HG03432 (cell line): Measurements from ENCODE around the gene DUS2.
"Not testable (repeated sequence)": the region's sequence is repeated elsewhere in the genome, so short reads cannot be mapped to it uniquely, and the experiment has no call there.

Experiments
- ATAC-seq: cut with Tn5 transposase; IDR thresholded peaks from one replicate; pipeline ENCODE4 v1.9.1; 2021; ENCODE audit warnings: mild to moderate bottlenecking, moderate library complexity; ENCODE audit not compliant: unreplicated experiment

DUS2 gene

GRCh38 chr16:67998231-67998778, 24.8 kb upstream of the DUS2 start:
- ATAC-seq: not testable (repeated sequence)

GRCh38 chr16:67998779-67999688, 24.1 kb upstream of the DUS2 start, which contains the start of gene DPEP2:
Gene DPEP2, minus strand, starts transcription at chr16:67999484. Its CDS starts 6,272 bp downstream, at chr16:67993212.
- ATAC-seq: not testable (repeated sequence)

GRCh38 chr16:67999985-68000384, 23.1 kb upstream of the DUS2 start:
- no peak for ATAC-seq

- ATAC-seq: no peak
Observed at GRCh38 chr16:68000450-68000849, 22.6 kb upstream of the DUS2 start.

GRCh38 chr16:68003031-68003430, 20.1 kb upstream of the DUS2 start:
- no peak for ATAC-seq

- ATAC-seq: no peak
Observed at GRCh38 chr16:68005211-68005610, 17.9 kb upstream of the DUS2 start.

- ATAC-seq: no peak
Observed at GRCh38 chr16:68005786-68006286, 17.2 kb upstream of the DUS2 start.

- no peak for ATAC-seq
Observed at GRCh38 chr16:68009157-68009735, 13.8 kb upstream of the DUS2 start.

- not testable (repeated sequence) for ATAC-seq
Observed at GRCh38 chr16:68009872-68010271, 13.2 kb upstream of the DUS2 start.

- no peak for ATAC-seq
Observed at GRCh38 chr16:68013440-68013839, 9.6 kb upstream of the DUS2 start.

- ATAC-seq: no peak
Observed at GRCh38 chr16:68015681-68016080, 7.4 kb upstream of the DUS2 start, which contains the start of gene DPEP2NB. Gene DPEP2NB, minus strand, starts transcription at chr16:68015911. Its CDS starts 141 bp downstream, at chr16:68015770.

- ATAC-seq: no peak
Observed at GRCh38 chr16:68019167-68019680, 3.9 kb upstream of the DUS2 start.

GRCh38 chr16:68021490-68021889, 1.6 kb upstream of the DUS2 start:
- no peak for ATAC-seq

GRCh38 chr16:68022278-68022727, 781 bp upstream of the DUS2 start:
- ATAC-seq: no peak

GRCh38 chr16:68028996-68029395, 5.9 kb downstream of the DUS2 start:
- no peak for ATAC-seq

- not testable (repeated sequence) for ATAC-seq
Observed at GRCh38 chr16:68030108-68030507, 7.0 kb downstream of the DUS2 start.

GRCh38 chr16:68031951-68032350, 8.9 kb downstream of the DUS2 start:
- no peak for ATAC-seq

GRCh38 chr16:68033101-68033500, 10.0 kb downstream of the DUS2 start:
- no peak for ATAC-seq

- no peak for ATAC-seq
Observed at GRCh38 chr16:68035227-68035626, 12.1 kb downstream of the DUS2 start.

- no peak for ATAC-seq
Observed at GRCh38 chr16:68037841-68038597, 14.9 kb downstream of the DUS2 start.
